Activated T-helper 2 cell treated with anti-CD3 and anti-CD28 coated beads, Interferon-gamma antibody, Interleukin-2, Interleukin-4, amounts not matched to agents 10 μg/mL and 5 μg/mL and 100 μg/mL, durations not matched to agents 14 hours and 24 hours and 36 hours (primary cell): ENCODE data around the gene NCK1. TPM values are rescaled to one million over a fixed set of nuclear protein-coding genes. Genes with fewer than 3 reads are reported as not detected.
"Not testable (repeated sequence)": the region's sequence is repeated elsewhere in the genome, so short reads cannot be mapped to it uniquely, and the experiment has no call there.

Source experiments
- DNase-seq: peaks from one replicate; pipeline ENCODE4 v3.0.0; 2021; ENCODE audit warnings: low spot score
- H3K27ac Mint-ChIP-seq: one replicate; pipeline ENCODE4 v1.8.0; 2021; ENCODE audit warnings: mixed read lengths
- H3K27me3 Mint-ChIP-seq: one replicate; pipeline ENCODE4 v1.8.0; 2021; ENCODE audit warnings: low read depth, mixed read lengths
- H3K36me3 Mint-ChIP-seq: one replicate; pipeline ENCODE4 v1.8.0; 2021; ENCODE audit warnings: low read depth, mixed read lengths
- H3K4me1 Mint-ChIP-seq: one replicate; pipeline ENCODE4 v1.8.0; 2021; ENCODE audit warnings: low read depth, mixed read lengths
- H3K4me3 Mint-ChIP-seq: one replicate; pipeline ENCODE4 v1.8.0; 2021; ENCODE audit warnings: low read depth, mild to moderate bottlenecking, moderate library complexity, mixed read lengths
- H3K9me3 Mint-ChIP-seq: one replicate; pipeline ENCODE4 v1.8.0; 2021; ENCODE audit warnings: mixed read lengths
- intact Hi-C: fragments of 100-400 bp; cut with micrococcal nuclease; formaldehyde crosslinking; loops from one replicate; pipeline ENCODE4 v1.15.1; 2023
- total RNA-seq: library from RNA; stranded (reverse); gene quantifications from 2 replicates; pipeline ENCODE4 v1.2.3, GENCODE V29; 2022

NCK1 gene
- total RNA-seq, 1 donor from 2014 or later = 40.2 TPM

DNA sequence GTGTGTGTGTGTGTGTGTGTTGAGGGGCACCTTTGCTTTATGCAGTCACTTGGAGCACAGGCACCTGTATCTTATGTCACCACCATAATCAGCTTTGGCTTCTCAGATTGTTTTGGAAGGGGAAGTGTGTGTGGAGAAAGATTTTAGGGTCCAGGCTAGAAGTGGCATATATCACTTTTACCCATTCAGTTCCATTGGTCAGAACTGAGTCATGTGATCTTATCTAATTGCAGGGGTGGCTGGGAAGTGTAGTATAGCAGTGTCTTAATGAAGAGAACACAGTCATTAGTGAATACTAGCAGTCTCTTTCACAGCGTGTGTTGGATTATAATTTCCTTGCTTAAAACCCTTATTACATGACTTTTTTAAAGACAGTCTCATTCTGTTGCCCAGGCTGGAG, 20.6 kb downstream of the NCK1 start:
- H3K4me1 Mint-ChIP-seq = peaks cover 50% of the 10 kb centered on the region
- peaks cover 45% of the 10 kb centered on the region for H3K36me3 Mint-ChIP-seq
- intact Hi-C loops = no loop called here
- H3K27ac Mint-ChIP-seq = no peak overlapping the region
- H3K9me3 Mint-ChIP-seq = peaks cover 20% of the 10 kb centered on the region
- no peak for DNase-seq
- H3K27me3 Mint-ChIP-seq = no peaks in the 10 kb centered on the region
- H3K4me3 Mint-ChIP-seq = no peak overlapping the region

DNA sequence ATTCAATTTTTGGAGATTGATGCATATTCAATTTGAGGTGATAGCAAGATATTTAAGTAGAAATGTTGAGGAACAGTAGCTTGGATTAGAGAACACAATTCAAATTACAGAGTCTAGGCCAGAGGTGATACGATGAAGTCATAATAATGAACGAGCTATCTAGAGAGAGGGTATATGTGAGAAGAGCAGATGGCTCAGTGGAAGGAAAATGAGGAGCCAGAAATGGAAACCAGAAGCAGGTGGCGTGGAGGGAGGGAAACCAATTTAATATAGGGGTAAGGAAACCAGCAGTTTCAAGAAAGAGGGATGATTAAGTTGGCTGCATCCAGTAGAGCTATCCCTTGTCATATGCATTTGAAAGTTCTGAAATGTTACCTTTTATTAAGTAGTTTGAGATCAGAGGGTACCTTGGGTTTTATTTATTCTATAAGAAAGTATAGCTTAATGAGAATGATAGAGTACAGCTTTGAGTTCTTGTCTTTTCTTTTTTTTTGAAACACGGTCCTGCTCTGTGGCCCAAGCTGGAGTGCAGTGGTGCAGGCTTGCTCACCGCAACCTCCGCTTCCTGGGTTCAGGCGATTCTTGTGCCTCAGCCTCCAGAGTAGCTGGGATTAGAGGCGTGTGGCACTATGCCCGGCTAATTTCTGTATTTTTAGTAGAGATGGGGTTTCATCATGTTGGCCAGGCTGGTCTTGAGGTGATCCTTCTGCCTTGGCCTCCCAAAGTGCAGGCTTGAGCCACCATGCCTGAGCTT, 22.1 kb downstream of the NCK1 start:
- intact Hi-C loops = no loop called here
- Mint-ChIP-seq H3K4me1 (peaks cover 51% of the 10 kb centered on the region), H3K9me3 (peaks cover 11% of the 10 kb centered on the region), H3K27me3 (no peaks in the 10 kb centered on the region), H3K36me3 (peaks cover 43% of the 10 kb centered on the region), H3K27ac (no peak overlapping the region), H3K4me3 (no peak overlapping the region)
- no peak for DNase-seq

DNA sequence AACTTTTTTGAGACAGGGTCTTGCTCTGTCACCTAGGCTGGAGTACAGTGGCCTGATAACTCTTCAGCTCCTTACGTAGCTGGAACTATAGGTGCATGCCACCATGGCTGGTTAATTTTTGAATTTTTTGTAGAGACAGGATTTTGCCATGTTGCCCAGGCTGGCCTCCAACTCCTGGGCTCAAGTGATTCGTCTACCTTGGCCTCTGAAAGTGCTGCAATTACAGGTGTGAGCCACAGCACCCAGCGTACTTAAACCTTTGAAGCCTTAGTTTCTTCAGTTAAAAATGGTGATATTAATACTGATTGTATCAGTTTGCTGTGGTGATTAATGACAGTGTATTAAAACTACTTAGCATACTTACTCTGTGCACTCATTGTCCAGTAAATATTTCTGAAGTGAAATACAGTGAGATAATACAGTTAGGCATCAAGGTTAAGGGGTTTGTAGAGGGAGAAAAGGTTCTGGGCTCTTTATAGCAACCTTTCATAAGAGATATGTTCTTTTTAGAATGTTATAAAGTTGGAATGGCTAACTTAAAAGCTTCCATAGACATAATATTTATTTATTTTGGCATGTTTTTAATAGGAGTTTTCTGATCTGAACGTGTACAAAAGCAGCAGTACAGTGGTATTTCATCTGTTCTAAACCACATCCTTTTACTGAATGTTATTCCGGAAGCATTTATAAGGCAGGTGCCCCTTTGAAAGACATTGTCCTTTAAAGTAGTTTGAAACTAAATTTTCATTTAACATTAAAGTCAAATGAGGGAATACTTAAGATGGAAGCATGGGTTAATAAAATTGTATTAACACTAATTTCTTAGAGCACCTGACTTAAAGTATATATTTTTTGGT, 23.6 kb downstream of the NCK1 start:
- intact Hi-C loops = no loop called here
- Mint-ChIP-seq H3K27ac (peak overlapping the region; percentile 48), H3K27me3 (no peaks in the 10 kb centered on the region), H3K4me3 (peak overlapping the region; percentile 35), H3K36me3 (peaks cover 47% of the 10 kb centered on the region), H3K4me1 (peaks cover 51% of the 10 kb centered on the region), H3K9me3 (peaks cover 8% of the 10 kb centered on the region)
- DNase-seq = no peak

DNA sequence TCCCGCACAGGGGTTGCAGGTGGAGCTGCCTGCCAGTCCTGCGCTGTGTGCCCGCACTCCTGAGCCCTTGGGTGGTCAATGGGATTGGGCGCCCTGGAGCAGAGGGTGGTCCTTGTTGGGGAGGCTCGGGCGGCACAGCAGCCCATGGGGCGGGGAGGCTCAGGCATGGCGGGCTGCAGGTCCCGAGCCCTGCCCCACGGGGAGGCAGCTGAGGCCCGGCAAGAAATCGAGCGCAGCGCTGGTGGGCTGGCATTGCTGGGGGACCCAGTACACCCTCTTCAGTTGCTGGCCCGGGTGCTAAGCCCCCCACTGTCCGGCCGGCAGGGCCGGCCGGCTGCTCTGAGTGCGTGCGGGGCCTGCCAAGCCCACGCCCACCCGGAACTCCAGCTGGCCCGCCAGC, 27.9 kb downstream of the NCK1 start:
- H3K9me3 Mint-ChIP-seq = peaks cover 25% of the 10 kb centered on the region
- H3K4me3 Mint-ChIP-seq = no peak overlapping the region
- intact Hi-C loops = no loop called here
- peaks cover 62% of the 10 kb centered on the region for H3K36me3 Mint-ChIP-seq
- H3K27ac Mint-ChIP-seq = no peak overlapping the region
- peaks cover 51% of the 10 kb centered on the region for H3K4me1 Mint-ChIP-seq
- no peak for DNase-seq
- H3K27me3 Mint-ChIP-seq = no peaks in the 10 kb centered on the region

DNA sequence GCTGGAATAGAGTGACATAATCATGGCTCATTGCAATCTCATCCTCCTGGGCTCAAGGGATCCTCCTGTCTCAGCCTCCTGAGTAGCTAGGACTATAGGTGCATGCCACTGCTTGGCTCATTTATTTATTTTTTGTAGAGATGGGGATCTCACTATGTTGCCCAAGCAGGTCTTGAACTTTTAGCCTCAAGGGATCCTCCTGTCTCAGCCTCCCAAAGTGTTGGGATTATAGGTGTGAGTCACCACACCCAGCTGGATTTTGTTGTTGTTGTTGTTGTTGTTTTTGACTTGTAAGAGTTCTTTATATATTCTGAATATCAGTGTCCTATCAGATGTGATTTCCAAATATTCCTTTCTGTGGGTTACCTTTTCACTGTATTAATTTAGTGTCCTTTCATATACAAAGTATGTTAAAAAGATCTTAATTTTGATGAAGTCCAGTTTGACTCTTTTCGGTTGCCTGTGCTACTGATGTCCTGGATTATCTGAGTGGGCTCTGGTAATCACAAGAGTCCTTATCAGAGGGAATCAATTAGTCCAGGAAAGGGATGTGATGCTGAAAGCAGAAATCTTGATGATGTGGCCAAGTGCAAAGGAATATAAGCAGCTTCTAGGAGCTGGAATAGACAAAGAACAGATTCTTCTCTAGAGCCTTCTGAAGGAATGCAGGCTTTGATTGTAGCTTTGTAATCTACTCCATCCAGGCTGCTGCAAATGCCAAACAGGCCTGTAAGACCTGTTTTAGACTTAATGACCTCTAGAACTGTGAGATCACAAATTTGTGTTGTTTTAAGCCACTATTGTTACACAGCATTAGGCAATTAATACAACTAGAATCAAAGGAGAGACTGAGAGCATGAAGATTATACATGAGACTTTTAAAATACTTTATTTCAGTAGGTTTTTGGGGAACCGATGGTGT, 30.2 kb downstream of the NCK1 start:
- peaks cover 25% of the 10 kb centered on the region for H3K9me3 Mint-ChIP-seq
- no peaks in the 10 kb centered on the region for H3K27me3 Mint-ChIP-seq
- intact Hi-C loops = no loop called here
- peaks cover 33% of the 10 kb centered on the region for H3K4me1 Mint-ChIP-seq
- H3K4me3 Mint-ChIP-seq = no peak overlapping the region
- H3K27ac Mint-ChIP-seq = no peak overlapping the region
- DNase-seq = no peak
- peaks cover 71% of the 10 kb centered on the region for H3K36me3 Mint-ChIP-seq

DNA sequence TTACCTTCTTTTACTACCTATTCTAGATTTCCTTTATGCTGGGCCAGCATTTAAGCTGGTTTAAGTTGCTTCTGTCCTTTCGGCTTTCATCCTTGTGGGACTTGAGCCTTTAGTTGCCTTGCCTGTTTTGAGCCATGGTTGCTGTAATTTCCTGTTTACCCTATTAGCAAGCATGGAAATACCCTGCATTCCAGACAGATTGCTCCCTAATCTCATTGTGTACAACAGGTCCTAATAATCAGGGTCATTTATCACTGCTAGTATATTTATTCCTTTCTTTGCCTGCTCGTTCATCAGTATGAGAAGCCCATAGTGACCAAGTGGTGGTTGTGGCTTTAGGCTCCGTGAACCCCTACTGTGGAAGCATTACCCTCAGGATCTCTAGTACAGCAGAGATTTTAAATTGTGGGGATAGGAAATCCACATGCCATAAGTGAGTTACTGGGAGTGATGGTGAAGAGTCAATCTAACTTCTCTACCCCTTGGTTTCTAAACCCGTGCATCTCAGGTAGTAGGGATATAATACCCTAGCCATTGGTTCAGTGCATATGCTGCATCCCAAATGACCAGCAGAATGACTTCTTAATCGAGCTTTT, 31.9 kb downstream of the NCK1 start:
- peaks cover 32% of the 10 kb centered on the region for H3K4me1 Mint-ChIP-seq
- no peak overlapping the region for H3K4me3 Mint-ChIP-seq
- intact Hi-C loops = no loop called here
- no peaks in the 10 kb centered on the region for H3K27me3 Mint-ChIP-seq
- peaks cover 64% of the 10 kb centered on the region for H3K36me3 Mint-ChIP-seq
- peaks cover 21% of the 10 kb centered on the region for H3K9me3 Mint-ChIP-seq
- no peak overlapping the region for H3K27ac Mint-ChIP-seq
- DNase-seq = no peak

DNA sequence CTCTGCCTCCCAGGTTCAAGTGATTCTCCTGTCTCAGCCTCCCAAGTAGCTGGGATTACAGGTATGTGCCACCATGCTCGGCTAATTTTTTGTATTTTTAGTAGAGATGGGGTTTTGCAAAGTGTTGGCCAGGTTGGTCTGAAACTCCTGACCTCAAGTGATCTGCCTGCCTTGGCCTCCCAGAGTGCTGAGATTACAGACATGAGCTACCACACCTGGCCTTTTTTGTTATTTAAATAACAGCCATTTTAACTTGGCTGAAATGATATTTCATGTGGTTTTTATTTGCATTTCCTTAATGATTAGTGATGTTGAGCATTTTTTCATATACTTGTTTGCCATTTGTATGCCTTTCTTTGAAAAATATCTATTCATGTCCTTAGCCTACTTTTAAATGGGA, 35.2 kb downstream of the NCK1 start:
- DNase-seq, H3K27me3 Mint-ChIP-seq, H3K4me3 Mint-ChIP-seq, H3K27ac Mint-ChIP-seq: not testable (repeated sequence)
- Mint-ChIP-seq H3K4me1 (peaks cover 53% of the 10 kb centered on the region), H3K9me3 (peaks cover 24% of the 10 kb centered on the region), H3K36me3 (peaks cover 66% of the 10 kb centered on the region)
- intact Hi-C loops = loop anchor here (5.0 kb wide), 1 partner anchor 35 kb away; the partner anchor contains the start of gene NCK1

DNA sequence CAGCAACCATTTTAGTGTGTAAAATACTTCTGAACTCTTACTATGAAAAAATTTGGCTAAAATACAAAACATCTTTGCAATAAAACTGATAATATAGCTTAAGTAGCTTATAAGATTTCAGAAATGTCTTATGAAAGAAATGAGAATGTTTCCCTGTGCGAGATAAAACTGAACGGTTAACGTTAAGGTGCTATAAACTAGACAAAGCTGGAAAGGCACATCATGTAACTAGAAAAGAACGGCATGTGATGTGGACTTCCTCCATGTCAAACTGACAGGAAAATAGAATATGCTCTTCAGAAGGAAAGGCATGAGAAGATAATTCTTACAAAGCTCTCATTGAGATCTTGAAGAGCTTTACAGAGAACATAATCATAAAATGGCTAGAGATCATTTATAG, 36.5 kb downstream of the NCK1 start:
- no peak for DNase-seq
- intact Hi-C loops = loop anchor here (2.0 to 5.0 kb wide), 2 partner anchors 22 to 36 kb away; partner anchors contain the start of gene NCK1
- no peak overlapping the region for H3K27ac Mint-ChIP-seq
- peaks cover 70% of the 10 kb centered on the region for H3K36me3 Mint-ChIP-seq
- H3K4me1 Mint-ChIP-seq = peaks cover 47% of the 10 kb centered on the region
- H3K9me3 Mint-ChIP-seq = peaks cover 25% of the 10 kb centered on the region
- no peak overlapping the region for H3K4me3 Mint-ChIP-seq
- no peaks in the 10 kb centered on the region for H3K27me3 Mint-ChIP-seq

DNA sequence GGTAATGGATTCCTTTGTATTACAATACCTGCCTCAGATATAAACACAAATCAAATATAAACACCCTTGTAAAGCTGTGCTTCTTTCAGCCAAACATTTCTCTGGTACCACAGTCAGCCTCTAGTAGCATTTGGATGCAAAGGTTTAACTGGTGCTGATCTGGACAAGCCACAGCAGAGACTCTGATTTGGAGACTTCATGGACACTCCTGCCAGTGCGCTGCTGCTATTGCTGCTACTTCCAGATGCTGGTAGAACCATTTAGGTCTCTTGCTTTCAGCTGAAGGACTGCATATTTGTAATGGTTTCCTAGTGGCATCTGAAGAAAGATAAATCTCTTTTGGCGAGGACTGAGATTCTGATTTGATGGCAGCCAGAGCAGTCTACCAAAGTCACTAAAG, 36.9 kb downstream of the NCK1 start:
- intact Hi-C loops = loop anchor here (2.0 to 5.0 kb wide), 2 partner anchors 22 to 37 kb away; partner anchors contain the start of gene NCK1
- H3K4me3 Mint-ChIP-seq = no peak overlapping the region
- H3K9me3 Mint-ChIP-seq = peaks cover 29% of the 10 kb centered on the region
- H3K27me3 Mint-ChIP-seq = no peaks in the 10 kb centered on the region
- peaks cover 71% of the 10 kb centered on the region for H3K36me3 Mint-ChIP-seq
- DNase-seq = no peak
- no peak overlapping the region for H3K27ac Mint-ChIP-seq
- H3K4me1 Mint-ChIP-seq = peaks cover 44% of the 10 kb centered on the region

DNA sequence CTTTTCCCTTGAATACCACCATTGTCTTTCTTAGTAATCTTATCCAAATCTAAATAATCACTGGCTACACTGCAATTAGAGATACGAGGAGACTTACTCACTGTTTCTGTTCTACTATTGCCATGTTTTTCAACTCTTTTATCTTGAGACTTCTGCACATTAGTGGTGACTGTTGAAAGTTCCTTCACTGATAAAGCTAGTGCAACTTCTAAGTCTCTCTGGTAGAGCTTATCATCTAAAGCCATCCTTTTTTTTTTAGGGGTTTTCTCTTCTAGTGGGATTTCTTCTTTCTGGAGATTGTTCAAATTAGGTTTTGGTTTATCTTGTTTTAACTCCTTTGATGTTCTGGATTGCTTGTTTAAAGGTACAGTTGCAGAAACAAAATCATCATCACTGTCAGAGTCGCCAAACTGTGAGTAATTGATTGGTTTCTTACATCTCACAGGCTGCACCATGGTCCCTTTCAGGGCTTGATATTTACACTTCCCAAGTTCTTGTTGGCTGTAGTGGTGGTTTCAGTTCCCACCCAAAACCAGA, 37.7 kb downstream of the NCK1 start:
- peaks cover 40% of the 10 kb centered on the region for H3K4me1 Mint-ChIP-seq
- intact Hi-C loops = loop anchor here (2.0 to 5.0 kb wide), 2 partner anchors 21 to 37 kb away; partner anchors contain the start of gene NCK1
- H3K27ac Mint-ChIP-seq = peak overlapping the region; percentile 47
- peaks cover 72% of the 10 kb centered on the region for H3K36me3 Mint-ChIP-seq
- H3K4me3 Mint-ChIP-seq = no peak overlapping the region
- no peak for DNase-seq
- H3K27me3 Mint-ChIP-seq = no peaks in the 10 kb centered on the region
- peaks cover 33% of the 10 kb centered on the region for H3K9me3 Mint-ChIP-seq

DNA sequence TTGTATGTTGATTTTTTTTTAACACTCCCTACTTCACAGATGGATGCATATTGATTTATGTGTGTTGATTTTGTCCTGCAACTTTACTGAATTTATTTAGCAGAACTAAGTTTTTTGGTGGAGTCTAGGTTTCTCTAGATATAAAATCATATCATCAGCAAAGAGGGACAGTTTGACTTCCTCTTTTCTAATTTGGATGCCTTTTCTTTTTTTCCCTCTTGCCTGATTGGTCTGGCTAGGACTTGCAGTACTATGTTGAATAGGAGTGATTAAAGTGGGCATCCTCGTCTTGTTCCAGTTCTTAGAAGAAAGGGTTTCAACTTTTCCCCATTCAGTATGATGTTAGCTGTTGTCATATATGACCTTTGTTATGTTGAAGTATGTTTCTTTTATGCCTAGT, 38.7 kb downstream of the NCK1 start:
- DNase-seq, H3K27ac Mint-ChIP-seq, intact Hi-C loops, H3K4me3 Mint-ChIP-seq, H3K27me3 Mint-ChIP-seq: not testable (repeated sequence)
- Mint-ChIP-seq H3K9me3 (peaks cover 34% of the 10 kb centered on the region), H3K4me1 (peaks cover 40% of the 10 kb centered on the region), H3K36me3 (peaks cover 77% of the 10 kb centered on the region)

DNA sequence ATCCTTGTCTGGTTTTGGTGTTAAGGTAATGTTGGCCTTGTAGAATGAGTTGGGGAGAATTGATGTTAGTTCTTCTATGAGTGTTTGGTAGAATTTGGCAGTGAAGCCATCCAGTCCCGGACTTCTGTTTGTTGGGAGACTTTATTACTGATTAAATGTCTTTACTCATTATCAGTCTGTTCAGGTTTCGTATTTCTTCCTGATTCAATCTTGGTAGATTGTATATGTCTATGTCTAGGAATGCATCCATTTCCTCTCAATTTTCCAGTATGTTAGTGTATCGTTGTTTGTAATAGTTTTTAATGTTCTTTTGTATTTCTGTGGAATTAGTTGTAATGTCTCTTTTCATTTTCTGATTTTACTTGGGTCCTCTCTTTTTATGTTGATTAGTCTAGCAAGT, 39.4 kb downstream of the NCK1 start:
- Mint-ChIP-seq H3K4me1 (peaks cover 43% of the 10 kb centered on the region), H3K9me3 (peaks cover 37% of the 10 kb centered on the region), H3K36me3 (peaks cover 75% of the 10 kb centered on the region), H3K27me3 (no peaks in the 10 kb centered on the region), H3K27ac (peak overlapping the region; percentile 14), H3K4me3 (no peak overlapping the region)
- intact Hi-C loops = no loop called here
- DNase-seq = no peak
